HepG2 (cell line): ENCODE results near the gene CDK5RAP2. TPM values are rescaled to one million over a fixed set of nuclear protein-coding genes. Genes with fewer than 3 reads are reported as not detected.

Experiments used
- CBX5 ChIP-seq: sonication (generic); formaldehyde crosslinking; IDR thresholded peaks from 2 replicates; pipeline ENCODE4 v1.4.0; 2020; ENCODE audit warnings: missing genetic modification reagents, borderline replicate concordance
- FOXA1 ChIP-seq, 2 experiments: fragments of 450-650 bp in 1 of 2; sonication (generic) in 1 of 2; formaldehyde crosslinking in 1 of 2; IDR thresholded peaks; 2 replicates each; pipeline versions ENCODE4 v1.4.0 to v1.6.1; 2016 to 2020; ENCODE audit warnings: missing genetic modification reagents in 1 of 2
- FOXO1 ChIP-seq: sonication (generic); formaldehyde crosslinking; IDR thresholded peaks from 2 replicates; pipeline ENCODE4 v1.4.0; 2020; ENCODE audit warnings: missing genetic modification reagents
- HNRNPL ChIP-seq: fragments of 200-400 bp; formaldehyde crosslinking; IDR thresholded peaks from 2 replicates; pipeline ENCODE4 v1.6.1; 2017; ENCODE audit warnings: mild to moderate bottlenecking, low read depth, low read length
- KDM6A ChIP-seq: IDR thresholded peaks from 2 replicates; pipeline ENCODE4 v1.6.1; 2016; ENCODE audit warnings: low read depth
- KMT2B ChIP-seq: IDR thresholded peaks from 2 replicates; pipeline ENCODE4 v1.6.1; 2016; ENCODE audit warnings: missing genetic modification reagents, missing compliant biosample characterization
- NFKBIZ ChIP-seq: IDR thresholded peaks from 2 replicates; pipeline ENCODE4 v1.6.1; 2018; ENCODE audit warnings: missing genetic modification reagents, missing compliant biosample characterization
- ONECUT2 ChIP-seq: sonication (generic); formaldehyde crosslinking; IDR thresholded peaks from 2 replicates; pipeline ENCODE4 v1.4.0; 2020; ENCODE audit warnings: missing genetic modification reagents
- RCOR2 ChIP-seq: IDR thresholded peaks from 2 replicates; pipeline ENCODE4 v1.6.1; 2016; ENCODE audit warnings: missing biosample characterization, missing genetic modification reagents
- TBL1XR1 ChIP-seq: fragments of 150-350 bp; IDR thresholded peaks from 2 replicates; pipeline ENCODE4 v1.6.1; 2014; ENCODE audit warnings: borderline replicate concordance, low read length; ENCODE audit not compliant: partially characterized antibody
- TGIF2 ChIP-seq: IDR thresholded peaks from 2 replicates; pipeline ENCODE4 v1.6.1; 2016; ENCODE audit warnings: control low read depth, missing compliant biosample characterization
- ZBTB38 ChIP-seq: sonication (generic); formaldehyde crosslinking; IDR thresholded peaks from 2 replicates; pipeline ENCODE4 v1.5.1; 2020; ENCODE audit warnings: mild to moderate bottlenecking, missing genetic modification reagents
- ZNF124 ChIP-seq: sonication (generic); formaldehyde crosslinking; IDR thresholded peaks from 2 replicates; pipeline ENCODE4 v1.4.0; 2020; ENCODE audit warnings: missing genetic modification reagents
- ZNF160 ChIP-seq: sonication (generic); formaldehyde crosslinking; IDR thresholded peaks from 2 replicates; pipeline ENCODE4 v1.8.0; 2022; ENCODE audit warnings: mild to moderate bottlenecking, inconsistent platforms, missing genetic modification reagents
- ZNF44 ChIP-seq: sonication (generic); formaldehyde crosslinking; IDR thresholded peaks from 2 replicates; pipeline ENCODE4 v1.5.1; 2020; ENCODE audit warnings: mild to moderate bottlenecking, missing genetic modification reagents
- ZNF558 ChIP-seq: sonication (generic); formaldehyde crosslinking; IDR thresholded peaks from 2 replicates; pipeline ENCODE4 v1.9.0; 2022; ENCODE audit warnings: mild to moderate bottlenecking, missing genetic modification reagents, borderline replicate concordance
- ZNF562 ChIP-seq: sonication (generic); formaldehyde crosslinking; IDR thresholded peaks from 2 replicates; pipeline ENCODE4 v1.8.0; 2022; ENCODE audit warnings: missing genetic modification reagents, borderline replicate concordance
- ZNF652 ChIP-seq: IDR thresholded peaks from 2 replicates; pipeline ENCODE4 v1.6.1; 2016; ENCODE audit warnings: low read depth, borderline replicate concordance
- ZNF83 ChIP-seq: sonication (generic); formaldehyde crosslinking; IDR thresholded peaks from 2 replicates; pipeline ENCODE4 v1.4.0; 2020; ENCODE audit warnings: missing genetic modification reagents, mild to moderate bottlenecking, borderline replicate concordance
- polyA plus RNA-seq, 8 experiments: library from polyadenylated mRNA; depleted of rRNA in 3 of 8; stranded (reverse) in 7 of 8; unstranded in 1 of 8; fragments of >200 nt; fragmentation: Illumina TruSeq in 4 of 8; extraction: Trizol in 4 of 8; gene quantifications; 2 replicates each; pipeline versions ENCODE4 v1.2.1 to v1.2.3, GENCODE V29; 2011 to 2016; ENCODE audit warnings: low read depth in 4 of 8, missing spikeins in 1 of 8, mixed read lengths in 1 of 8; ENCODE audit not compliant: insufficient read depth in 1 of 8
- total RNA-seq, 5 experiments: library from RNA; depleted of rRNA; stranded (reverse); fragments of >200 nt; fragmentation: Illumina TruSeq; extraction: Trizol; gene quantifications; 2 replicates each; pipeline ENCODE4 v1.2.3, GENCODE V29; 2016; ENCODE audit warnings: low read depth in 1 of 5
- TF ChIP-seq, protein P1 (sequence below), 2 experiments: fragments of 450-650 bp in 1 of 2; sonication (generic) in 1 of 2; formaldehyde crosslinking; IDR thresholded peaks; 2 replicates each; pipeline versions ENCODE4 v1.5.0 to v1.8.0; 2020 to 2022; ENCODE audit warnings: mild to moderate bottlenecking in 1 of 2, missing genetic modification reagents in 1 of 2
- TF ChIP-seq, protein P2 (sequence below): sonication (generic); formaldehyde crosslinking; IDR thresholded peaks from 2 replicates; pipeline ENCODE4 v1.8.0; 2022; ENCODE audit warnings: missing genetic modification reagents, mild to moderate bottlenecking, borderline replicate concordance
- TF ChIP-seq, protein P3 (sequence below): sonication (generic); formaldehyde crosslinking; IDR thresholded peaks from 2 replicates; pipeline ENCODE4 v1.4.0; 2020; ENCODE audit warnings: missing genetic modification reagents
- TF ChIP-seq, protein P4 (sequence below): sonication (generic); formaldehyde crosslinking; IDR thresholded peaks from 2 replicates; pipeline ENCODE4 v1.4.0; 2020; ENCODE audit warnings: missing genetic modification reagents, low read depth, mild to moderate bottlenecking, borderline replicate concordance
- TF ChIP-seq, protein P5 (sequence below): sonication (generic); formaldehyde crosslinking; IDR thresholded peaks from 2 replicates; pipeline ENCODE4 v1.8.0; 2022; ENCODE audit warnings: mild to moderate bottlenecking, missing genetic modification reagents; ENCODE audit not compliant: insufficient replicate concordance

The CDK5RAP2 gene
- total and polyA plus RNA-seq, 2 of the 13 experiments (the other 11 are each of a cell fraction or from before 2014, with no cell fraction given): 31.8 to 42.2 TPM

DNA sequence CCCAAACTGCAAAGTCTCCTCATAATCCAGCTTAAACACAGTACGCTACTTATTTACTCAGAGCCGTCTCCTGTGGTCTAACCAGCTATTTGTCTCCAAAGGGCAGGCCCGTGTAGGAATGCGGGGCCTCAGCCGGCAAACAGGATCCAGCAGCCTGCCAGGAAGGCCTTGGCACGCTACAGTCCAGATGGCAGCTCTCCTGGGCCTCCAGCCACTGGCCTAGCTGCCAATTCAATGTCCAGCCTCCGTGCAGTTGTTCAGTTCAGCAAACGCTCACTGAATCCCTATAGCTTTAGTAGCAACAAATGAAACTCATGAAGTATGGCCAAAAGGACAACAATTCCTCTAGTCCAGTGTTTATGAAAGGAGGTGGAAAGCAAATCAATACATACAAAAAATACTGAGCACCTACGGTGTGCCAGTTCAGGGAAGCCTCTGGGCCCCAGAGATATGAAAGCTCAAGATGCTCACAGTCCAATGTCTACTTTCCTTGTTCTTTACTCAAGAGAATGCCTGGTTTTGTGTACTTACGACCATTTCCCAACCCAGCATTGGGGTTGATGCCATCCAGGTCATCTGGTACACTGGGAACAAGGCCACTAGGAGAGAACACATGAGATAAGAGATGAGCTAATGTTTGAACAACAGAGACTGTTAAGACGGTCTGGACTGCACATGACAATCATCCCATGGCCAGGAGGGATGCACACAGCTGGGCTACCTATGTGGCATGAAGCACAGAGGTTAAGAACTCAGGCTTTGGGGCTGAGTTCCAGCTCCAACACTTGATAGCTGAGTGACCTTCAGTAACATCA lies 8.3 kb downstream of the CDK5RAP2 start (continued):
- TF ChIP-seq, protein P1, sequence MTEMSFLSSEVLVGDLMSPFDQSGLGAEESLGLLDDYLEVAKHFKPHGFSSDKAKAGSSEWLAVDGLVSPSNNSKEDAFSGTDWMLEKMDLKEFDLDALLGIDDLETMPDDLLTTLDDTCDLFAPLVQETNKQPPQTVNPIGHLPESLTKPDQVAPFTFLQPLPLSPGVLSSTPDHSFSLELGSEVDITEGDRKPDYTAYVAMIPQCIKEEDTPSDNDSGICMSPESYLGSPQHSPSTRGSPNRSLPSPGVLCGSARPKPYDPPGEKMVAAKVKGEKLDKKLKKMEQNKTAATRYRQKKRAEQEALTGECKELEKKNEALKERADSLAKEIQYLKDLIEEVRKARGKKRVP (CRISPR knock-in tag; IDR thresholded peaks at IDR 0.05): peak in 1 of 2 experiments; percentile 84; a peak in 2 of 4 replicates
- TF ChIP-seq HNRNPL: peak; percentile 80; the same call in 1 of the 2 replicates
- peak; percentile 56; the same call in 1 of the 2 replicates for TF ChIP-seq TGIF2
- TF ChIP-seq CBX5: peak; percentile 84; the same call in 1 of the 2 replicates
- TF ChIP-seq, protein P2, sequence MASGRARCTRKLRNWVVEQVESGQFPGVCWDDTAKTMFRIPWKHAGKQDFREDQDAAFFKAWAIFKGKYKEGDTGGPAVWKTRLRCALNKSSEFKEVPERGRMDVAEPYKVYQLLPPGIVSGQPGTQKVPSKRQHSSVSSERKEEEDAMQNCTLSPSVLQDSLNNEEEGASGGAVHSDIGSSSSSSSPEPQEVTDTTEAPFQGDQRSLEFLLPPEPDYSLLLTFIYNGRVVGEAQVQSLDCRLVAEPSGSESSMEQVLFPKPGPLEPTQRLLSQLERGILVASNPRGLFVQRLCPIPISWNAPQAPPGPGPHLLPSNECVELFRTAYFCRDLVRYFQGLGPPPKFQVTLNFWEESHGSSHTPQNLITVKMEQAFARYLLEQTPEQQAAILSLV: 0 out of 2 replicates have a peak, but pooled peaks have one; percentile 10
- peak; percentile 80 for TF ChIP-seq ZNF160
- peak; percentile 88 for TF ChIP-seq NFKBIZ (CRISPR knock-in tag)
- peak; percentile 75 for TF ChIP-seq KMT2B (CRISPR knock-in tag)
- TF ChIP-seq, protein P3, sequence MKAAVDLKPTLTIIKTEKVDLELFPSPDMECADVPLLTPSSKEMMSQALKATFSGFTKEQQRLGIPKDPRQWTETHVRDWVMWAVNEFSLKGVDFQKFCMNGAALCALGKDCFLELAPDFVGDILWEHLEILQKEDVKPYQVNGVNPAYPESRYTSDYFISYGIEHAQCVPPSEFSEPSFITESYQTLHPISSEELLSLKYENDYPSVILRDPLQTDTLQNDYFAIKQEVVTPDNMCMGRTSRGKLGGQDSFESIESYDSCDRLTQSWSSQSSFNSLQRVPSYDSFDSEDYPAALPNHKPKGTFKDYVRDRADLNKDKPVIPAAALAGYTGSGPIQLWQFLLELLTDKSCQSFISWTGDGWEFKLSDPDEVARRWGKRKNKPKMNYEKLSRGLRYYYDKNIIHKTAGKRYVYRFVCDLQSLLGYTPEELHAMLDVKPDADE (CRISPR knock-in tag): no peak
- TF ChIP-seq ONECUT2 (CRISPR knock-in tag): peak; percentile 71; the same call in 1 of the 2 replicates
- no peak for TF ChIP-seq ZNF562 (CRISPR knock-in tag)
- TF ChIP-seq ZNF44 (CRISPR knock-in tag): no peak
- TF ChIP-seq ZNF652 (CRISPR knock-in tag): peak; percentile 55; the same call in 1 of the 2 replicates
- peak; percentile 78 for TF ChIP-seq TBL1XR1
- no peak for TF ChIP-seq ZNF83 (CRISPR knock-in tag)
- peak; percentile 98 for TF ChIP-seq RCOR2 (CRISPR knock-in tag)
- TF ChIP-seq KDM6A (CRISPR knock-in tag): peak; percentile 90
- 0 out of 2 replicates have a peak, but pooled peaks have one; percentile 15 for TF ChIP-seq FOXA1 (IDR thresholded peaks at IDR 0.05)
- TF ChIP-seq FOXA1 (CRISPR knock-in tag; IDR thresholded peaks at IDR 0.05): peak; percentile 95
- TF ChIP-seq FOXO1 (CRISPR knock-in tag): peak; percentile 92
- peak; percentile 63; the same call in 1 of the 2 replicates for TF ChIP-seq ZNF124
- TF ChIP-seq ZBTB38 (CRISPR knock-in tag): no peak
- TF ChIP-seq, protein P4, sequence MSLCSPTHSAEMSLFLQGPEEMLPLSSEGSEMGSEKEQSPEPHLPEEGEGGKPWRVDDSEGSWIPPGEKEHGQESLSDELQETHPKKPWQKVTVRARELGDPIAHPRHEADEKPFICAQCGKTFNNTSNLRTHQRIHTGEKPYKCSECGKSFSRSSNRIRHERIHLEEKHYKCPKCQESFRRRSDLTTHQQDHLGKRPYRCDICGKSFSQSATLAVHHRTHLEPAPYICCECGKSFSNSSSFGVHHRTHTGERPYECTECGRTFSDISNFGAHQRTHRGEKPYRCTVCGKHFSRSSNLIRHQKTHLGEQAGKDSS (CRISPR knock-in tag): peak; percentile 87; the same call in 1 of the 2 replicates
- no peak for TF ChIP-seq ZNF558 (CRISPR knock-in tag)
- TF ChIP-seq, protein P5, sequence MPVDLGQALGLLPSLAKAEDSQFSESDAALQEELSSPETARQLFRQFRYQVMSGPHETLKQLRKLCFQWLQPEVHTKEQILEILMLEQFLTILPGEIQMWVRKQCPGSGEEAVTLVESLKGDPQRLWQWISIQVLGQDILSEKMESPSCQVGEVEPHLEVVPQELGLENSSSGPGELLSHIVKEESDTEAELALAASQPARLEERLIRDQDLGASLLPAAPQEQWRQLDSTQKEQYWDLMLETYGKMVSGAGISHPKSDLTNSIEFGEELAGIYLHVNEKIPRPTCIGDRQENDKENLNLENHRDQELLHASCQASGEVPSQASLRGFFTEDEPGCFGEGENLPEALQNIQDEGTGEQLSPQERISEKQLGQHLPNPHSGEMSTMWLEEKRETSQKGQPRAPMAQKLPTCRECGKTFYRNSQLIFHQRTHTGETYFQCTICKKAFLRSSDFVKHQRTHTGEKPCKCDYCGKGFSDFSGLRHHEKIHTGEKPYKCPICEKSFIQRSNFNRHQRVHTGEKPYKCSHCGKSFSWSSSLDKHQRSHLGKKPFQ (CRISPR knock-in tag): peak; percentile 50
